Measurements from ENCODE around the gene OMD.

Gene OMD

DNA sequence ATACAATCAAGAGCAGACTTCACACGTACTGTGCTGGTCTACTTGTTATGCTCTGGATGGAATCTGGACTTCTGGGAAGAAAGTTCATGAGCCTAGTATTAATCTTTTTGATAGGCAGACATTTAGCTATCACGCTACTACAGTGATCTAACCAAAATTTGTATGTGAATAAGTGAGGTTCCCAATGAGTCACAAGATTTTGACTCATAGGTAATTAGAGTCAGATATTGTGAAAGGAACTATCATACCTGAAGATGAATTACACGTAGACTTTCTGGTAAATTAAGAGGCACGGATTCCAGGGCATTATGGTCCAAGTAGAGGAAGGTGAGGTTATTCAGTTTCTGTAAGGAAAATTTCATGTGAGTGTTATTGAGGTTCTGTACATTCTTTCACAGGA lies 38.3 kb downstream of the OMD start:
- no peak overlapping the region for H3K9ac ChIP-seq (ENCODE audit: low read depth, low read length)
- no peaks in the 10 kb centered on the region for H3K9me3 ChIP-seq (ENCODE audit: control insufficient read depth, insufficient read depth, low read length)
- no peaks in the 10 kb centered on the region for H3K4me1 ChIP-seq (ENCODE audit: control insufficient read depth, insufficient read depth, low read length)
- H3K36me3 ChIP-seq (ENCODE audit: control insufficient read depth, insufficient read depth, low read length), result no peaks in the 10 kb centered on the region
- H3K4me3 ChIP-seq (ENCODE audit: low read depth, low read length), result no peak overlapping the region
- H3K27me3 ChIP-seq (ENCODE audit: control insufficient read depth, insufficient read depth, low read length), result no peaks in the 10 kb centered on the region

DNA sequence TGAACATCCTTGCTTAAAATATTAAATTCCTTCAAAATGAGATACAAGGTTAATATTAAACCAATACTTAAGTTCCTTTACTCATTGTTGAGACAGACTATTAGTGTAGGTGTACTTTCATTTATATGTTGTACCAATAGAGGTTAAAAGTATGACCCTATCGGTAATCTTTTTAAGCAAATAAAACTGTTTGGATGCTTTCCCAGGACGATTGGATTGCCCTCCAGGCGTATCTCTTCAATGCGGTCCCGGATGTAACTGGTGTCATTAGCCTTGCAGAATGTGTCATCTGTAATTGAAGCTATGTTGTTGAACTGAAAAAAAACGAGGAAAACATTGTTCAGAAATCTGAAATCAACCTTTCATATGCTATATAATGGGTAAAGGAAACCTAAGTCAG lies 38.8 kb downstream of the OMD start:
- Histone ChIP-seq H3K27me3 (ENCODE audit: control insufficient read depth, insufficient read depth, low read length) (no peaks in the 10 kb centered on the region), H3K36me3 (ENCODE audit: control insufficient read depth, insufficient read depth, low read length) (no peaks in the 10 kb centered on the region), H3K4me1 (ENCODE audit: control insufficient read depth, insufficient read depth, low read length) (no peaks in the 10 kb centered on the region), H3K9ac (ENCODE audit: low read depth, low read length) (no peak overlapping the region), H3K4me3 (ENCODE audit: low read depth, low read length) (no peak overlapping the region), H3K9me3 (ENCODE audit: control insufficient read depth, insufficient read depth, low read length) (no peaks in the 10 kb centered on the region)

- H3K36me3 ChIP-seq (ENCODE audit: control insufficient read depth, insufficient read depth, low read length), result no peaks in the 10 kb centered on the region
- H3K4me3 ChIP-seq (ENCODE audit: low read depth, low read length), result no peak overlapping the region
- no peaks in the 10 kb centered on the region for H3K9me3 ChIP-seq (ENCODE audit: control insufficient read depth, insufficient read depth, low read length)
- peaks cover 4% of the 10 kb centered on the region for H3K4me1 ChIP-seq (ENCODE audit: control insufficient read depth, insufficient read depth, low read length)
- H3K9ac ChIP-seq (ENCODE audit: low read depth, low read length), result no peak overlapping the region
- no peaks in the 10 kb centered on the region for H3K27me3 ChIP-seq (ENCODE audit: control insufficient read depth, insufficient read depth, low read length)
These were observed 39.3 kb downstream of the OMD start for GRCh38 chr9:92385001-92385400.

DNA sequence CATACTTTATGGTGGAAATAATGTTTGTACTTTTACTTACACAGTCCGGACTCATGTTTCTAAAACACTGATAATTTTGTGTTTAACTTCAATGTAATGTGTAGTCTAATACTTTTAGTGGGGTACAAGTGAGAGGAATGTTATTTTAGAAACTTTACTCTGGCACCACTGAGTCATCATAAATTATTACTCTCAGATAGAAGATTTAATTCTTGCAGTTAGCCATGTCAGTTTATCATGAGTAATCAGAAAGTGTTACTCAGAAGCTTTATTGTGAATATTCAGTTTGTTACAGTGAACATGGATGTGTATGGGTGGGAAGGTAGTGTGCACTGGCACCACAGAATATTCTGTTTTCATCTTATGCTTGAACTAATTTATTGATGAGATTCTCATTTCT lies 39.9 kb downstream of the OMD start:
- no peak overlapping the region for H3K9ac ChIP-seq (ENCODE audit: low read depth, low read length)
- peaks cover 6% of the 10 kb centered on the region for H3K4me1 ChIP-seq (ENCODE audit: control insufficient read depth, insufficient read depth, low read length)

DNA sequence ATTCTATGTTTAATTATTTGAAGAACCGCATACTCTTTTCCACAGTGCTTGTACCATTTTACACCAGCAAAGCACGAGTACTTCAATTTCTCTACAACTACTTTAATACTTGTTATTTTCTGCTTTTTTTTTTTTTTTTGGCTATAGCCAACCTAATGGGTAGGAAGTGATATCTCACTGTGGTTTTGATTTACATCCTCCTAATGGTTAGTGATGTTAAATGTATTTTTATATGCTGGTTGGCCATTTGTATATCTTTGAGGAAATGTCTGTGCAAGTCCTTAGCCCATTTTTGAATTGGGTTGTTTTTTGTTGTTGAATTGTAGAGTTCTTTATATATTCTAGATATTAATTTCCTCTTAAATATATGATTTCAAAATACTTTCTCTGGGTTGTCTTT lies 42.5 kb downstream of the OMD start:
- no peak overlapping the region for H3K9ac ChIP-seq (ENCODE audit: low read depth, low read length)
- no peaks in the 10 kb centered on the region for H3K9me3 ChIP-seq (ENCODE audit: control insufficient read depth, insufficient read depth, low read length)
- H3K4me3 ChIP-seq (ENCODE audit: low read depth, low read length), result no peak overlapping the region
- H3K36me3 ChIP-seq (ENCODE audit: control insufficient read depth, insufficient read depth, low read length), result no peaks in the 10 kb centered on the region
- peaks cover 17% of the 10 kb centered on the region for H3K4me1 ChIP-seq (ENCODE audit: control insufficient read depth, insufficient read depth, low read length)
- no peaks in the 10 kb centered on the region for H3K27me3 ChIP-seq (ENCODE audit: control insufficient read depth, insufficient read depth, low read length)

More for the DNA sequence above, 39.9 kb downstream of the OMD start:
- H3K27me3 ChIP-seq (ENCODE audit: control insufficient read depth, insufficient read depth, low read length), result no peaks in the 10 kb centered on the region
- no peaks in the 10 kb centered on the region for H3K9me3 ChIP-seq (ENCODE audit: control insufficient read depth, insufficient read depth, low read length)
- no peaks in the 10 kb centered on the region for H3K36me3 ChIP-seq (ENCODE audit: control insufficient read depth, insufficient read depth, low read length)
- no peak overlapping the region for H3K4me3 ChIP-seq (ENCODE audit: low read depth, low read length)

GRCh38 chr9:92380603-92381002 lies 43.7 kb downstream of the OMD start:
- Histone ChIP-seq H3K4me1 (ENCODE audit: control insufficient read depth, insufficient read depth, low read length) (peaks cover 23% of the 10 kb centered on the region), H3K27me3 (ENCODE audit: control insufficient read depth, insufficient read depth, low read length) (no peaks in the 10 kb centered on the region), H3K4me3 (ENCODE audit: low read depth, low read length) (no peak overlapping the region), H3K9me3 (ENCODE audit: control insufficient read depth, insufficient read depth, low read length) (no peaks in the 10 kb centered on the region), H3K36me3 (ENCODE audit: control insufficient read depth, insufficient read depth, low read length) (no peaks in the 10 kb centered on the region), H3K9ac (ENCODE audit: low read depth, low read length) (no peak overlapping the region)

DNA sequence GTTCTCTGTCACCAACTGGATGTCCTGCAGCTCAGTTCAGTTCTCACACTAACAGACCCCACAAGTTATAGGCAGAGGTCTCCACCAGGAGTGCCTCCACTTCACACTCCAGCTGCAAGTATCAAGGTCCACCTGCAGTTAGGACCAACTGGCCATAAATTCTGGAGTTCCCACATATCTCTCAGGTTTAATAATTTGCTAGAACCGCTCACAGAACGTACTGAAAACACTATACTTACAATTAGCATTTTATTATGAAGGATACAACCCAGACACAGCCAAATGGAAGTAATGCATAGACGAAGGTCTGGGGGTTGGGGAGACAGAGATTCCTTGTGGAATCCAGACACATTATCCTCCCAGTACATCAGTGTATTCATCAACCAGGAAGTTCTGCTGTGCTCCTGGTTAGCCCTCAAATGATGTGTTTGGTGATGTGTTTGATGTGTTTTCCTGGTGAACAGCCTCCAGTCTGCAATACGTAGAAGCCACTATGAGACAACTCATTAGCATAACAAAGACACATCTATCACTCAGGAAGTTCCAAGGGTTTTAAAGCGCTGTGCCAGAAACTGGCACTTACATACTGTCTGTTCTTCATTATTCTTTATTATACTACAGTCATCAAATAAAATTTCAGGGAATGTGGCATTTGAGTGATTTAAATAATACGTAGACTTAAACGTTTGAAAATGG lies 45.3 kb downstream of the OMD start:
- no peaks in the 10 kb centered on the region for H3K27me3 ChIP-seq (ENCODE audit: control insufficient read depth, insufficient read depth, low read length)
- no peaks in the 10 kb centered on the region for H3K36me3 ChIP-seq (ENCODE audit: control insufficient read depth, insufficient read depth, low read length)
- no peak overlapping the region for H3K9ac ChIP-seq (ENCODE audit: low read depth, low read length)
- H3K4me3 ChIP-seq (ENCODE audit: low read depth, low read length), result no peak overlapping the region
- no peaks in the 10 kb centered on the region for H3K9me3 ChIP-seq (ENCODE audit: control insufficient read depth, insufficient read depth, low read length)
- peaks cover 23% of the 10 kb centered on the region for H3K4me1 ChIP-seq (ENCODE audit: control insufficient read depth, insufficient read depth, low read length)

DNA sequence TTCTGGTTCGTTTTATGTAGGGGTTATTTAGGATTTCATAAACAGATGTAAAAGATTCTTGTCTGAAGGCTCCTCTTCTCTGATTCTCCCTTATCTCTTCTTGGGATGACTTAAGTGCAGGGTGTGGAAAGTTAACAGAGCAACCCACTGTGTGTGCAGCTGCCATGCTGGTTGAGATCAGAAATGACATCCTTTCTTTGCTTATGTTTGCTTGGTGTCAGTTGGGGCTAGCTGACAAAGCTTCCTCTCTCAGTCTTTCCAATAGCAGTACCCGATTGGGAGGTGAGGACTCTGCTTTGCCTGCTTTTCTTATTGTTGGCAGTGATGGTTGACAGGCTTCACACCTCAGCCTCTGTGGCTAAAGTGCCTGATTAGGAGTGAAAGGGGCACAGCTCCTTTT lies 46.4 kb downstream of the OMD start:
- Histone ChIP-seq H3K4me3 (ENCODE audit: low read depth, low read length) (no peak overlapping the region), H3K9ac (ENCODE audit: low read depth, low read length) (no peak overlapping the region), H3K9me3 (ENCODE audit: control insufficient read depth, insufficient read depth, low read length) (no peaks in the 10 kb centered on the region), H3K36me3 (ENCODE audit: control insufficient read depth, insufficient read depth, low read length) (no peaks in the 10 kb centered on the region), H3K4me1 (ENCODE audit: control insufficient read depth, insufficient read depth, low read length) (peaks cover 23% of the 10 kb centered on the region), H3K27me3 (ENCODE audit: control insufficient read depth, insufficient read depth, low read length) (no peaks in the 10 kb centered on the region)

DNA sequence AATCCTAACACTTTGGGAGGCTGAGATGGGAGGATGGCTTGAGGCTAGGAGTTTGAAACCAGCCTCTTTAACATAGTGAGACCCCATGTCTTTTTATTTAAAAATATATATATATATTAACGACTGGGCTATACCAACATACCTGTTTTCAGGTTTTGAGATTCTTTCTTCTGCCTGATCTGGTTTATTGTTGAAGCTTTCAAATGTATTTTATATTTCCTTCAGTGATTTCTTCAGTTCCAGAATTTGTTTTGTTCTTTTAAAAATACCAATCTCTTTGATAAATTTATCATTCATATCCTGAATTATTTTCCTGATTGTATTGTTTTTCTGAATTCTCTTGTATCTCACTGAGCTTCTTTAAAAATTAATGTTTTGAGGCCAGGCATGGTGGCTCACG lies 51.1 kb downstream of the OMD start:
- no peaks in the 10 kb centered on the region for H3K36me3 ChIP-seq (ENCODE audit: control insufficient read depth, insufficient read depth, low read length)
- H3K4me3 ChIP-seq (ENCODE audit: low read depth, low read length), result no peak overlapping the region
- no peaks in the 10 kb centered on the region for H3K9me3 ChIP-seq (ENCODE audit: control insufficient read depth, insufficient read depth, low read length)
- no peaks in the 10 kb centered on the region for H3K27me3 ChIP-seq (ENCODE audit: control insufficient read depth, insufficient read depth, low read length)
- H3K4me1 ChIP-seq (ENCODE audit: control insufficient read depth, insufficient read depth, low read length), result peaks cover 17% of the 10 kb centered on the region
- no peak overlapping the region for H3K9ac ChIP-seq (ENCODE audit: low read depth, low read length)

- Histone ChIP-seq H3K4me1 (ENCODE audit: control insufficient read depth, insufficient read depth, low read length) (peaks cover 7% of the 10 kb centered on the region), H3K9ac (ENCODE audit: low read depth, low read length) (no peak overlapping the region), H3K36me3 (ENCODE audit: control insufficient read depth, insufficient read depth, low read length) (no peaks in the 10 kb centered on the region), H3K4me3 (ENCODE audit: low read depth, low read length) (no peak overlapping the region), H3K27me3 (ENCODE audit: control insufficient read depth, insufficient read depth, low read length) (no peaks in the 10 kb centered on the region), H3K9me3 (ENCODE audit: control insufficient read depth, insufficient read depth, low read length) (no peaks in the 10 kb centered on the region)
These were observed 55.2 kb downstream of the OMD start for GRCh38 chr9:92369075-92369474.
